T-helper 2 cell (primary cell): ENCODE data around the gene NIPSNAP3A.

ENCODE experiments used
- DNase-seq, 5 experiments: peaks; one replicate each; pipeline versions ENCODE4 v3.0.0 to v3.0.0-alpha.2; 2012 to 2022

The NIPSNAP3A gene

GRCh38 chr9:104808035-104808614 is 60.6 kb downstream of the NIPSNAP3A start:
- no peak for DNase-seq
